Uterus (tissue), 4 donors: ENCODE results near the gene POU2F1. TPM values are rescaled to one million over a fixed set of nuclear protein-coding genes. Genes with fewer than 3 reads are reported as not detected.

ENCODE experiments used
- DNase-seq, 2 donors: peaks; one replicate each; pipeline ENCODE4 v3.0.0-alpha.2; 2019 to 2020
- H3K27ac ChIP-seq, 2 donors: fragments of 200-600 bp; sonication (generic); 1 replicate in 1 of 2; 2 replicates in 1 of 2; pipeline ENCODE4 v1.5.1; 2016 to 2018
- H3K27me3 ChIP-seq, 2 donors: fragments of 200-600 bp; sonication (generic); one replicate each; pipeline ENCODE4 v1.5.1; 2018 to 2019; ENCODE audit warnings: control low read depth in 1 of 2
- H3K36me3 ChIP-seq, 2 donors: fragments of 200-600 bp; sonication (generic); one replicate each; pipeline ENCODE4 v1.5.1; 2019; ENCODE audit warnings: control low read depth in 1 of 2
- H3K4me1 ChIP-seq, 2 donors: fragments of 200-600 bp; sonication (generic); one replicate each; pipeline ENCODE4 v1.5.1; 2018 to 2019; ENCODE audit warnings: control low read depth in 1 of 2
- H3K4me3 ChIP-seq, 2 donors: fragments of 200-600 bp; sonication (generic); 1 replicate in 1 of 2; 2 replicates in 1 of 2; pipeline ENCODE4 v1.5.1; 2018 to 2019; ENCODE audit warnings: mild to moderate bottlenecking in 1 of 2
- H3K9me3 ChIP-seq, 2 donors: fragments of 200-600 bp; sonication (generic); one replicate each; pipeline ENCODE4 v1.5.1; 2019; ENCODE audit warnings: control low read depth in 1 of 2
- CTCF ChIP-seq, 4 experiments: fragments of 200-600 bp in 2 of 4; fragments of 450-650 bp in 2 of 4; sonication (generic) in 2 of 4; IDR thresholded peaks; one replicate each; pipeline ENCODE4 v1.5.1; 2016 to 2019; ENCODE audit warnings: antibody characterized with exemption in 4 of 4, mild to moderate bottlenecking in 2 of 4, moderate library complexity in 1 of 4
- POLR2A ChIP-seq, 2 donors: fragments of 450-650 bp; IDR thresholded peaks; one replicate each; pipeline ENCODE4 v1.6.1; 2016; ENCODE audit warnings: antibody characterized with exemption in 2 of 2, mild to moderate bottlenecking in 1 of 2, moderate library complexity in 1 of 2
- intact Hi-C: fragments of 100-400 bp; cut with DNase I; formaldehyde crosslinking; loops from one replicate; pipeline ENCODE4 v1.15.1; 2023; ENCODE audit warnings: low total_unique reads
- total RNA-seq, 4 donors: library from RNA; depleted of rRNA in 3 of 4; stranded (reverse); fragments of >200 nt in 3 of 4; gene quantifications; one replicate each; pipeline versions ENCODE4 v1.1.0 to v1.2.4, GENCODE V29; 2014 to 2023
- donor health status: DM: yes; HTN: yes; CAD: no.

POU2F1 gene
- total RNA-seq, 4 donors from 2014 or later = 9.7 to 50.8 (median 32.2) TPM

GRCh38 chr1:167463875-167464575 is 243.3 kb downstream of the POU2F1 start:
- Histone ChIP-seq H3K36me3 (no peaks in the 10 kb centered on the region), H3K9me3 (no peaks in the 10 kb centered on the region), H3K4me1 (no peaks in the 10 kb centered on the region), H3K4me3 (no peak overlapping the region), H3K27ac (no peak overlapping the region), H3K27me3 (no peaks in the 10 kb centered on the region)
- intact Hi-C loops = no loop called here
- no peak for TF ChIP-seq CTCF (IDR thresholded peaks at IDR 0.05)
- no peak for TF ChIP-seq POLR2A (IDR thresholded peaks at IDR 0.05)
- DNase-seq = no peak

GRCh38 chr1:167465018-167465417 is 244.3 kb downstream of the POU2F1 start:
- Histone ChIP-seq H3K36me3 (no peaks in the 10 kb centered on the region), H3K27ac (no peak overlapping the region), H3K4me1 (no peaks in the 10 kb centered on the region), H3K9me3 (no peaks in the 10 kb centered on the region), H3K27me3 (no peaks in the 10 kb centered on the region), H3K4me3 (no peak overlapping the region)
- no peak for TF ChIP-seq POLR2A (IDR thresholded peaks at IDR 0.05)
- TF ChIP-seq CTCF (IDR thresholded peaks at IDR 0.05) = no peak
- intact Hi-C loops = no loop called here
- no peak for DNase-seq

GRCh38 chr1:167465743-167466142 is 245.1 kb downstream of the POU2F1 start:
- no peak overlapping the region for H3K27ac ChIP-seq
- no peak overlapping the region for H3K4me3 ChIP-seq
- TF ChIP-seq POLR2A (IDR thresholded peaks at IDR 0.05) (no peak), CTCF (IDR thresholded peaks at IDR 0.05) (no peak)
- DNase-seq = no peak
- no peaks in the 10 kb centered on the region for H3K27me3 ChIP-seq
- intact Hi-C loops = no loop called here
- H3K36me3 ChIP-seq = no peaks in the 10 kb centered on the region
- no peaks in the 10 kb centered on the region for H3K9me3 ChIP-seq
- H3K4me1 ChIP-seq = no peaks in the 10 kb centered on the region

- Histone ChIP-seq H3K4me1 (no peaks in the 10 kb centered on the region), H3K9me3 (no peaks in the 10 kb centered on the region), H3K27ac (no peak overlapping the region), H3K27me3 (no peaks in the 10 kb centered on the region), H3K36me3 (no peaks in the 10 kb centered on the region), H3K4me3 (no peak overlapping the region)
- intact Hi-C loops = no loop called here
- TF ChIP-seq CTCF (IDR thresholded peaks at IDR 0.05) (no peak), POLR2A (IDR thresholded peaks at IDR 0.05) (no peak)
- DNase-seq = no peak
These were observed 246.5 kb downstream of the POU2F1 start for GRCh38 chr1:167467126-167467710.

- TF ChIP-seq POLR2A (IDR thresholded peaks at IDR 0.05) = no peak
- TF ChIP-seq CTCF (IDR thresholded peaks at IDR 0.05) = no peak
- Histone ChIP-seq H3K4me1 (no peaks in the 10 kb centered on the region), H3K27me3 (no peaks in the 10 kb centered on the region), H3K4me3 (no peak overlapping the region), H3K36me3 (no peaks in the 10 kb centered on the region), H3K9me3 (no peaks in the 10 kb centered on the region), H3K27ac (no peak overlapping the region)
- DNase-seq = no peak
- intact Hi-C loops = no loop called here
These were observed 247.1 kb downstream of the POU2F1 start for GRCh38 chr1:167467752-167468151.
